Fibroblast of the aortic adventitia (primary cell): ENCODE data around the gene MXD3. TPM values are rescaled to one million over a fixed set of nuclear protein-coding genes. Genes with fewer than 3 reads are reported as not detected.
"Not testable (repeated sequence)": the region's sequence is repeated elsewhere in the genome, so short reads cannot be mapped to it uniquely, and the experiment has no call there.

Source experiments
- DNase-seq: peaks from one replicate; pipeline ENCODE4 v3.0.0-alpha.2; 2010; ENCODE audit warnings: low read depth
- H3K4me3 ChIP-seq: 2 replicates; pipeline ENCODE4 v1.5.1; 2011; ENCODE audit warnings: low read depth, mild to moderate bottlenecking, control low read depth, low read length, moderate library complexity
- total RNA-seq: library from RNA; depleted of rRNA; stranded (reverse); fragments of >200 nt; gene quantifications from 2 replicates; pipeline ENCODE4 v1.2.3, GENCODE V29; 2012; ENCODE audit warnings: low replicate concordance
- TF ChIP-seq, protein P1 (sequence below): IDR thresholded peaks from 2 replicates; pipeline ENCODE4 v1.5.1; 2011; ENCODE audit warnings: mild to moderate bottlenecking, low read length, control low read depth, inconsistent platforms; ENCODE audit not compliant: insufficient read depth

MXD3 gene, protein sequence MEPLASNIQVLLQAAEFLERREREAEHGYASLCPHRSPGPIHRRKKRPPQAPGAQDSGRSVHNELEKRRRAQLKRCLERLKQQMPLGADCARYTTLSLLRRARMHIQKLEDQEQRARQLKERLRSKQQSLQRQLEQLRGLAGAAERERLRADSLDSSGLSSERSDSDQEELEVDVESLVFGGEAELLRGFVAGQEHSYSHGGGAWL
- 2.6 and 17.5 TPM in 2 replicates for total RNA-seq

DNA sequence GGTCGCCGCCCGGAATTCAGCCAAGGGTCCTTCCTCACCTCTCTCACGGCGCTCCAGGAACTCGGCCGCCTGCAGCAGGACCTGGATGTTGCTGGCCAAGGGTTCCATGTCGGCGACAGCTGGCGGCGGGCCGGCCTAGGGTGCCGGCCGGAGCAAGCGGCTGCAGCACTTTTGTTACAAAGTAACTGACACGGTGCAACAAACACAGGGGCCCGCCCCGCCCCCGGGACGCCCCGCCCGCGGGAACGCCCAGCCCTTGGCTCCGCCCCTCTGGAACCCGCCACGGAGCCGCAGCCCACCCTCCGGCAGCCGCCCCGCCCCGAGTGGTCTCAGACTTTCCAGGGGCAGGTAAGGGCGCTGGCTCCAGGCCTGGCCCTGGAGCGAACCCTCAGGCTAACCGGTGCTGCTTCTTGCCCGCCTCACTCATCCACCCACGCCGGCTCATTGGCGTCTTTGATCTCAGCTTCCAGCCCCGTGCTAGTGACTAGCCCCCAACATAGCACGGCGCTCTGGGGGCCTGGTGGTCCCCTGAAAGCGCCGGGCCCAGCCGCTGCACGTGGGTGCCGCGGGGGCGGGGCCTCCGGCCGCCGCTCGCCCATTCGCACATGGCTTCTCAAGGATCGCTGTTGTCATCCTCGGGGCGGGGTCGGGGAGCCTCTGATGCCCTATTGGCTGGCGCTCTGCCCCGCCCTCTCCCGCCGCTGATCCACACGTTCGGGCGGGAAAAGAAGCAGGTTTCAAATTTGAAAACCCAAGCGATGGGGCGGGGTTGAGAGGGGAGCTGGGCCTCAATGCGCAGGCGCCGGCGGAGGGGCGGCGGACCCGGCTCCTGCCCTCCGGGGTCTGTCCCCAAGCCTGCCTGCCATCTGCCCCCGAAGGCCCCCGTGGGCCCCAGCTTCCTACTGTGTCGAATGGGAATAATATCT, at the start of gene MXD3:
MXD3 (minus strand) TSS at position 176 of the 926 bp plus-strand sequence; CDS start at position 108, 68 bp downstream.
- TF ChIP-seq, protein P1, sequence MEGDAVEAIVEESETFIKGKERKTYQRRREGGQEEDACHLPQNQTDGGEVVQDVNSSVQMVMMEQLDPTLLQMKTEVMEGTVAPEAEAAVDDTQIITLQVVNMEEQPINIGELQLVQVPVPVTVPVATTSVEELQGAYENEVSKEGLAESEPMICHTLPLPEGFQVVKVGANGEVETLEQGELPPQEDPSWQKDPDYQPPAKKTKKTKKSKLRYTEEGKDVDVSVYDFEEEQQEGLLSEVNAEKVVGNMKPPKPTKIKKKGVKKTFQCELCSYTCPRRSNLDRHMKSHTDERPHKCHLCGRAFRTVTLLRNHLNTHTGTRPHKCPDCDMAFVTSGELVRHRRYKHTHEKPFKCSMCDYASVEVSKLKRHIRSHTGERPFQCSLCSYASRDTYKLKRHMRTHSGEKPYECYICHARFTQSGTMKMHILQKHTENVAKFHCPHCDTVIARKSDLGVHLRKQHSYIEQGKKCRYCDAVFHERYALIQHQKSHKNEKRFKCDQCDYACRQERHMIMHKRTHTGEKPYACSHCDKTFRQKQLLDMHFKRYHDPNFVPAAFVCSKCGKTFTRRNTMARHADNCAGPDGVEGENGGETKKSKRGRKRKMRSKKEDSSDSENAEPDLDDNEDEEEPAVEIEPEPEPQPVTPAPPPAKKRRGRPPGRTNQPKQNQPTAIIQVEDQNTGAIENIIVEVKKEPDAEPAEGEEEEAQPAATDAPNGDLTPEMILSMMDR, result no peak

DNA sequence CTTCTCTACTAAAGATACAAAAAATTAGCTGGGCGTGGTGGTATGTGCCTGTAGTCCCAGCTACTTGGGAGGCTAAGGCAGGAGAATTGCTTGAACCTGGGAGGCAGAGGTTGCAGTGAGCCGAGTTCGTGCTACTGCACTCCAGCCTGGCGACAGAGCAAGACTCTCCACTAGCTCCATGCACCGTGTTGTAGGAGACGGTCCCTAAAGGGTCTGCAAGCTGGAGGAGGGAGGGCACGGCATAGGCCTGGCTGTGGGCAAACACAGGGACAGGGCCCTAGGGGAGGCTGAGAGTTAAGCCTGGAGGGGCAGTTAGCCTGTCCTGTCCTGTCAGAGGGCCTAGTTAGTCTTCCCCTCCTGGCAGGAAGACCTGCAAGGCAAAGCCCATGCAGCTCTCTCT, 49.0 kb upstream of the MXD3 start:
- H3K4me3 ChIP-seq, DNase-seq: not testable (repeated sequence)

More for the DNA sequence above, at the start of gene MXD3:
- H3K4me3 ChIP-seq, result peak within 1 kb of the TSS; percentile 77
- DNase-seq, result peak; percentile 88

DNA sequence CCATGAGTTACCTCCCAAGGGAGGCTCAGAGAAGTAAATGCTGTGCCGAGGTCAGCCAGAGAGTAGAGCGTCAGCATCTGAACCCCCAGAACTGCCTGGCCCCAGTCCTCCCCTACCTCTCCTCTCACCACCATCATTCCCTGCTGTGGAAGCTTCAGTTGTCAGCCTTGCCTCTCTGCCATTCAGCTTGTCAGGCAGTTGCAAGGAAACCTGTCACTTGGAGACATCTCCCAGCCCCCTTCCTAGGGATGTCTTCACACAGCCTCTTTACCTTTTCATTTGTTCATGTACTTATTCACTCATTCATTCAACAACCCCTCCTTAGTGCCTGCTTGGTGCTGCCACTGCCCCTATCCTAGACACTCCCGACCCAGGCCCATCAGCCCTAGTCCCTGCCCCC, 48.2 kb upstream of the MXD3 start:
- H3K4me3 ChIP-seq, result no peak overlapping the region
- DNase-seq, result no peak
- TF ChIP-seq, protein P1, result no peak

DNA sequence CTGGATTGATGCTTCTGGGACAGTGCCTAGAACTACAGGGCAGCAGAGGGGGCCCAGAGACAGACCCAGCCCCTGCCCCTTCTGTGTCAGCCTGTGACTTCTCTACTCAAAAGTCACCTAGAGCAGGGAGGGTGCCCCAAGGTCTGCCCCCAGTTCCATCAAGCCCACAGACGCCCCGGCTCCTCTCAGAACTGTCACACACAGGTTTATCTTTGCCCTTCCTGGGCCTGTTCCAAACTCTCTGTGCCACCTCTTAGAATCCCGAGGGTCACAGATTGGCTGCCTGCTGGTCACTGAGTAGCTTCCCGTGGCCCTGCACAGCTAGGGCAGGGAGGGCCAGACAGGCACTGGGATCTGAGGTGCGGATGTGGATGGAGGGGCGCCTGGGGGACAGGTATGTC, 47.8 kb upstream of the MXD3 start:
- DNase-seq, result no peak
- TF ChIP-seq, protein P1, result no peak
- no peak overlapping the region for H3K4me3 ChIP-seq

DNA sequence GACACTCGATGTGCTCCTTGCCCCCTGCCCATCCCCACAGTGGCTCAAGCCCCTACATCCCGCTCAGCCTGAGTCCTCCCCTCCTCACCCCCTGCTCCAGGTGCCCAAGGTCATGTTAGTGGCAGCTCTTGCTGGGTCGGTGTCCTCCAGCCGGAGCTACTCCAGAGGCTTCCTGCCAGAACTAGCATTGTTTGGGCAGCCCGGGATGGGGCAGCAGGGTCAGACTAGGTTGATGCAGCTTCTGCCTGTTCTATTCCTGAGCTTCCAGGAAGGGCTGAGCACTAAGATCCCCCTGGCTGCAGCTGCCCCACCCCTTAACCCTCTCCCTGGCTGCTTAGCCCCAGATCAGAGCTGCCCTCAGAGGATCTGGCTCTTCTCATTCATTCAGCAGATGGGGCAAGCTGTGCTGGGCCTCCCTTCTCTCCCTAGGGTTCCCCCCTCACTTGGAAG, 46.7 kb upstream of the MXD3 start:
- TF ChIP-seq, protein P1, result no peak
- no peak overlapping the region for H3K4me3 ChIP-seq
- no peak for DNase-seq

DNA sequence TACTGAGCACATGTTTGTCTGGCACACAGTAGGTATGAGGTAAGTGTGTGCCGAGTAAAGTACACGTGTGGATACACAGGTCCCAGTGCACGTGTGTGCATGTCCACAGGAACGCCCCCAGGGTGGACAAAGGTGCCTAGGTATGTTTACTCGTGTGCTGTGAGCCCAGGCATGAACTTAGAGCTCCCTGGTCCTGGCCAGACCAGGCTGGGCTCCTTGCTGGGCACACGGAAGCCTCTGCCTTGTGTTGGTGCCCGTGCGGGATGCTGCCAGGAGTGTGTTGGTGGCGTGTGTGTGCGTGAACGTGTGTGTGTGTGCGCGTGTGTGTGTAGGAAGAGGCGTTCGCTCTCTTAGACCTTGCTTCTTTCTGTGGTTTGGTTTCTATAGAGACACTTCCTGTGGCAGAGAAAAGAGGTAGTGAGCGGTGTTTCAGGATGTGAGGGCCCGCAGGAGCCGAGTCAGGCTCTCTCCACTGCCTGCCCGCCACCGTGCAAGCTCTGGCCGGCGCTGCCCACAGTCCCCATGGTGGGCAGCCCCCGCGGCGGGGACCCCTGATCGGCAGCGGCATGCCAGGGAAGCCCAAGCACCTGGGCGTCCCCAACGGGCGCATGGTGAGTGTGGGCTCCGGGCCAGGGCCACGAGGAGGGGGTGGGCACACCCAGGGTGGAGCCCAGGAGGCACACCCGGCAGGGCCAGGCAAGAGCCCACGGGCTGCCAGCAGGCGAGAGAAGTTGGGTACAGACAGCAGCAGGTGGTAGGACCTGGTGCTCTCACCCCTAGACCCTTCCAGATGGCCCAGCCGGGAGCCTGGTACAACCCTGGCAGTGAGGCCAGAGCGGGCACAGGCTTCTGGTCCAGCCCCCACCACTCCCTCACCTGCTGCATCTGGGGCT, 46.0 kb upstream of the MXD3 start, which contains the start of gene RGS14:
RGS14 (plus strand) TSS at position 466 of the 893 bp plus-strand sequence; CDS start at position 567, 101 bp downstream.
- TF ChIP-seq, protein P1, result no peak
- H3K4me3 ChIP-seq, result no peak within 1 kb of the TSS
- no peak for DNase-seq
